Osteocyte (in vitro differentiated cells): Measurements from ENCODE around the gene LRRK1. TPM values are rescaled to one million over a fixed set of nuclear protein-coding genes. Genes with fewer than 3 reads are reported as not detected.

Experiments
- DNase-seq: peaks from one replicate; pipeline ENCODE4 v3.0.0; 2021; ENCODE audit warnings: mixed read lengths; ENCODE audit not compliant: unreplicated experiment; ENCODE audit errors: extremely low spot score
- H3K27ac Mint-ChIP-seq: one replicate; pipeline ENCODE4 v1.8.0; 2021; ENCODE audit warnings: mild to moderate bottlenecking, mixed read lengths; ENCODE audit not compliant: unreplicated experiment
- H3K27me3 Mint-ChIP-seq: one replicate; pipeline ENCODE4 v1.8.0; 2021; ENCODE audit warnings: mixed read lengths; ENCODE audit not compliant: unreplicated experiment
- H3K36me3 Mint-ChIP-seq: one replicate; pipeline ENCODE4 v1.8.0; 2021; ENCODE audit warnings: mixed read lengths; ENCODE audit not compliant: unreplicated experiment
- H3K4me1 Mint-ChIP-seq: one replicate; pipeline ENCODE4 v1.8.0; 2021; ENCODE audit warnings: mixed read lengths; ENCODE audit not compliant: unreplicated experiment
- H3K4me3 Mint-ChIP-seq: one replicate; pipeline ENCODE4 v1.8.0; 2021; ENCODE audit warnings: mild to moderate bottlenecking, moderate library complexity, mixed read lengths; ENCODE audit not compliant: unreplicated experiment
- H3K9me3 Mint-ChIP-seq: one replicate; pipeline ENCODE4 v1.8.0; 2021; ENCODE audit warnings: mixed read lengths; ENCODE audit not compliant: unreplicated experiment
- total RNA-seq: library from RNA; stranded (reverse); gene quantifications from 2 replicates; pipeline ENCODE4 v1.2.1, GENCODE V29; 2021
- TF ChIP-seq, protein P1 (sequence below): fragments of 200-600 bp; sonication (generic); IDR thresholded peaks from 2 replicates; pipeline ENCODE4 v1.5.0; 2021; ENCODE audit warnings: antibody characterized with exemption, mild to moderate bottlenecking, moderate library complexity

LRRK1 gene
- total RNA-seq, 1 donor from 2014 or later, result 10.8 TPM

DNA sequence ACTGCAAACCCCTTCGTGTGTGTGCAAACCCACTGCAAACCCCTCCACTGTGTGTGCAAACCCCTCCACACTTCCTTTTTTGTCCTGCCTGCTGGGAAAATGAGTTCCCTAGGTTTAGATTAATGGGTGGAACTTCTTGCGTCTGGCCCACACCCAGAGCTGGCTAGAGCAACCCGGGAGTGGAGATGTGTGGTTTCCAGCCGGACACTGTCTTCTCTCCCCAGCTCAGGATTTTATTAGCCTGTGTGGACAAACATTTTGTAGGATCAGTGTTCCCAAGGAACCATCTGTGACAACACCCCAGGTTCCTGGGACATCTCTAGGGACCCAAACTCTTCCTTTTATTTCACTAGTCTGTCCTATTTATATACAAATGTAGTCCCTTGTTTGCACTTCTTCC, 9.6 kb upstream of the LRRK1 start:
- Mint-ChIP-seq H3K27ac (no peak overlapping the region), H3K36me3 (no peaks in the 10 kb centered on the region)
- TF ChIP-seq, protein P1, sequence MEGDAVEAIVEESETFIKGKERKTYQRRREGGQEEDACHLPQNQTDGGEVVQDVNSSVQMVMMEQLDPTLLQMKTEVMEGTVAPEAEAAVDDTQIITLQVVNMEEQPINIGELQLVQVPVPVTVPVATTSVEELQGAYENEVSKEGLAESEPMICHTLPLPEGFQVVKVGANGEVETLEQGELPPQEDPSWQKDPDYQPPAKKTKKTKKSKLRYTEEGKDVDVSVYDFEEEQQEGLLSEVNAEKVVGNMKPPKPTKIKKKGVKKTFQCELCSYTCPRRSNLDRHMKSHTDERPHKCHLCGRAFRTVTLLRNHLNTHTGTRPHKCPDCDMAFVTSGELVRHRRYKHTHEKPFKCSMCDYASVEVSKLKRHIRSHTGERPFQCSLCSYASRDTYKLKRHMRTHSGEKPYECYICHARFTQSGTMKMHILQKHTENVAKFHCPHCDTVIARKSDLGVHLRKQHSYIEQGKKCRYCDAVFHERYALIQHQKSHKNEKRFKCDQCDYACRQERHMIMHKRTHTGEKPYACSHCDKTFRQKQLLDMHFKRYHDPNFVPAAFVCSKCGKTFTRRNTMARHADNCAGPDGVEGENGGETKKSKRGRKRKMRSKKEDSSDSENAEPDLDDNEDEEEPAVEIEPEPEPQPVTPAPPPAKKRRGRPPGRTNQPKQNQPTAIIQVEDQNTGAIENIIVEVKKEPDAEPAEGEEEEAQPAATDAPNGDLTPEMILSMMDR, result no peak

DNA sequence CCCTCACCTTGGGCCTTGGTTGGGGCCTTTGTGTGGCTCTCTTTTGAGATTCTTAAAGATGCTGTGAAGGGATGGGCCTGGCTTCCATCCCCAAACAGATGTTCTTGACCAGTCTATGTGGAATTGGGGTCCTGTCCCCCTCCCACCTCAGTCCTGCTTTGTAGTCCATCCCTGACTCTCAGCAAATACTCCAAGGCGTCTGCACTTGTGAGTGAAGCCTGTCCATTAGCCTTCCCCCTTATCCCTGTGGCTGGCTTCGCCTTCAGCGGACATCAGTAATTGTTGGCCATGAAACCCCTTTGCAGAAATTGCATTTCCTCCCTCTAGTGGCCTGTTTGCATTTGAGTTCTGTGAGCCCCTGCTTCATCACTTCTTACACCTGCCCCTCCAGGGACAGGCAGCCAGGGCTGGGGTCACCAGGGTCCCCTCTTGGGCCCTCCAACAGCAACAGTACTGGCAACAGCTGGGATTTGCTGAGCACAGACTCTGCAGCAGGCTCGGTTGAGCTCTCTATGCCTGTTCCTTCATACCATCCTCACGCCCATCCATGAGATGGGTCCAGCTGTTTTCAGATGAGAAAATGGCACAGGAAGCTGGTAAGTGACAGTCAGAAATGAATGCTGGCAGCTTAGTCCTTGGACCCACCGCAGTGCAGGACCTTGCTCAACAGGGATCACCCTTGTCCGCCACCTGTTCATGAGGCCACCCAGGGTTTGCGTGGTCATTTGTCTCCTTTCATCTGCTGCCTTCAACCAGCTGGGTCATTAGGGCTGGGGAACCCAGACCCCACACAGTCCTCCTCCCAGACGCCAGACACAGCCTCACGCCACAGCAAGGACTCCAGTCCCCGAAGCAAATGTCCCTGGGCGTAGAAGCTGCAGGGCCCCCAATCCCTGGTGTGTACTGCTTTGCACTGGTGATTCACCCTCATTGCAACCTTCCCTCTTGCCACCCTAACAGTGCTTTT, 8.9 kb upstream of the LRRK1 start:
- TF ChIP-seq, protein P1, result peak; percentile 36
- no peaks in the 10 kb centered on the region for H3K4me1 Mint-ChIP-seq
- H3K9me3 Mint-ChIP-seq, result peaks cover 10% of the 10 kb centered on the region
- H3K4me3 Mint-ChIP-seq, result no peak overlapping the region
- no peak overlapping the region for H3K27ac Mint-ChIP-seq
- no peaks in the 10 kb centered on the region for H3K27me3 Mint-ChIP-seq
- no peak for DNase-seq
- peaks cover 2% of the 10 kb centered on the region for H3K36me3 Mint-ChIP-seq

More for the DNA sequence above, 9.6 kb upstream of the LRRK1 start:
- no peaks in the 10 kb centered on the region for H3K27me3 Mint-ChIP-seq
- peaks cover 10% of the 10 kb centered on the region for H3K9me3 Mint-ChIP-seq
- H3K4me3 Mint-ChIP-seq, result no peak overlapping the region
- DNase-seq, result no peak
- no peaks in the 10 kb centered on the region for H3K4me1 Mint-ChIP-seq

DNA sequence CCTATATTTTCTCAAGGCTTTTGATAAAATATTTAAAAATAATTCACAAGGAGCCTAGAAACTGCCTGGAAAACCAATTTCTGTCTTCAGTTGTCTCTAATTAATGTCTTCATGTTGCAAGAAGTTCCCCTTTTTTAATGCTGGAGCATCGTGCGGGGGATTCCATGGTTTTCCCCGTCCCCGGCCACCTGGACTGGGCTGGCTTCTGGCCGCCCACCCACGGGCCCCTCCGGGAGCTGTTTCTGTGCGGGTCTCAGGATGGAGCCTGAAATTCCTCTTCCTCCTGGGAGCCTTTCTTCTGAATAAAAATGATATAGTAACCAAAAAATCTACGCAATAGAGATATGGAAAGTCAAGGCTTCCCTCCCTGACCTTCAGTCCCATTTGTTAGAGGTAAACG, 8.1 kb upstream of the LRRK1 start:
- H3K4me3 Mint-ChIP-seq, result no peak overlapping the region
- peaks cover 2% of the 10 kb centered on the region for H3K36me3 Mint-ChIP-seq
- H3K9me3 Mint-ChIP-seq, result peaks cover 10% of the 10 kb centered on the region
- DNase-seq, result no peak
- TF ChIP-seq, protein P1, result no peak
- no peaks in the 10 kb centered on the region for H3K4me1 Mint-ChIP-seq
- H3K27ac Mint-ChIP-seq, result no peak overlapping the region
- no peaks in the 10 kb centered on the region for H3K27me3 Mint-ChIP-seq

DNA sequence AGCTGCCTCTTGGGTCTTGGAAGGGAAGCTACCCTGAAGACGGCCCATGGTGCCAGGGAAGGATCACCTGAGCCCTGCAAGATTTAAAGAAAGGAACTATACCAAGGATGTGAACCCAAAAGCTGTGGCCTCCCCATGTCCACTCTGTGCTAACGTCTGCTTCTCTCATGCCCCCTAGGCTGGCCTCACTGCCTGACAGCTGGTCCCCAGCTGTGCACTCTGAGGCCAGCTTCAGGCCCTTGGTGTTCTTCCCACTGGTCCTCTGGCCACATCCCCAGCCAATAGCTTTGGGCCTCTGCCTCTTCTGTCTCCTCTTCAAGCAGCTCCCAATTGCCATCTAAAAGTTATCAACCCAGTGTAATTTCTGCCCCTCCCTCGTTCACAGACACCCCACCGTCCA, 5.2 kb upstream of the LRRK1 start:
- no peak for DNase-seq
- Mint-ChIP-seq H3K4me3 (no peak overlapping the region), H3K9me3 (peaks cover 10% of the 10 kb centered on the region), H3K27me3 (no peaks in the 10 kb centered on the region), H3K27ac (no peak overlapping the region), H3K4me1 (peaks cover 9% of the 10 kb centered on the region), H3K36me3 (peaks cover 2% of the 10 kb centered on the region)
- TF ChIP-seq, protein P1, result no peak

DNA sequence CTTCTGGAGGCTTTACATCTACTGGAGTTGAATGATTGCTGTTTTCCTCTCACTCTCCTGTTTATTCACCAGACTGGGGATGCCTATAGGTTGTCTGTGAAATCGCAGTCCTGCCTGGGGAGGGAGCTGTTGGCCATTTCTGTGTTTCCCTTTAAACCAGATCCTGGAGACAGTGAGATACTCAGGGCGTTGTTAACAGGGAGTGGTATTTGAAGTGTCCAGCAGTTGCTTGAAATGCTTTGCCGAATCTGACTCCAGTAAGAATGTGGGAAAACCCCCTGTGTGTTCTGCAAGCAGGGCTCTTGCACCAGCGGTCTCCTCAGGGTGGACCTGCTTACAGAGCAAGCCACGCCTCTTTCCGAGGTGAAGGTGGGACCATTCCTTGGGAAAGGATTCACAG, 4.3 kb upstream of the LRRK1 start:
- H3K4me1 Mint-ChIP-seq, result peaks cover 10% of the 10 kb centered on the region

More for the DNA sequence above, 4.3 kb upstream of the LRRK1 start:
- Mint-ChIP-seq H3K9me3 (peaks cover 10% of the 10 kb centered on the region), H3K4me3 (no peak overlapping the region), H3K27ac (no peak overlapping the region), H3K27me3 (no peaks in the 10 kb centered on the region), H3K36me3 (peaks cover 2% of the 10 kb centered on the region)
- DNase-seq, result no peak
- TF ChIP-seq, protein P1, result peak; percentile 9
